ENCODE data around the gene CRABP1. TPM values are rescaled to one million over a fixed set of nuclear protein-coding genes. Genes with fewer than 3 reads are reported as not detected.

The CRABP1 gene
- total and polyA plus RNA-seq, 4 donors = not detected

DNA sequence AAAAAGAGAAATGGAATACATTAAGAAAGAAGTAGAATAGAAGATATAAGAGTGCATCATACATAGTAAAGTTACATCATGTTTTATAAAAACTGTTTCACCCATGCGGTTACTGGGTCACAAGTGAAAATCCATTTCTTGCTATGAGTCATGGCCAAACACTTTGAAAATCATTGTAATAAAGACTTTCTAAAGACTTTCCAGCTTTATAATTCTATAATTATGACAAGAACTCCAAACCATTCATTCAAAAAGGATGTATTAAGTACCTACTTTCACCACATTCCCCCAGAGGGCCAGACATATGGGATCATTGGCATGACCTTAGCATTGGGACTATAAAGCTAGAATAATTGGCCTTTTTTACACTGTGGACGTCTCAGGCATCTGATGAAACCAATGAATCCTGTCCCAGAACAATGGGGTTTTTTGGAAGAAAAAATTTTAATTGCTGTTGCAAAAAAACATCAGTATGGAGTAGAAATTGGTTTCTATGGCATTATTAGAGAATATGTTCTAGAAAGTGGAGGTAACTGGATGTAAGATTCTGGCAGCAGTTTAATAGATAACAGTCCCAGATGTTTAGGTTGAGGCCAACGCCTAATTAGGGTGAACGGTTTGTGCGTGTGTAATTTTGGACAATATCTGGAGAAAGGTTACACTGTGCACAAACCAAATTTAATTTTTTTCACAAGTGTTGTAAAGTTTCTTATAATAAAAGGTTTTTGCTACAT lies 37.4 kb upstream of the CRABP1 start:
- Histone ChIP-seq H3K9ac (ENCODE audit: low read depth in 1 of 2, low read length in 2 of 2) (no peak overlapping the region), H3K9me3 (ENCODE audit: control insufficient read depth in 4 of 4, low read length in 3 of 4) (no peaks in the 10 kb centered on the region), H3K27me3 (ENCODE audit: control insufficient read depth in 4 of 4, insufficient read depth in 4 of 4, low read length in 3 of 4) (peaks cover 0 to 4% (median 0%) of the 10 kb centered on the region in 4 donors), H3K4me3 (ENCODE audit: low read depth in 1 of 3, low read length in 3 of 3) (no peak overlapping the region), H3K4me1 (ENCODE audit: control insufficient read depth in 4 of 4, insufficient read depth in 4 of 4, low read length in 3 of 4) (peaks cover 2 to 14% (median 10%) of the 10 kb centered on the region in 4 donors), H3K27ac (ENCODE audit: low read depth in 1 of 2, low read length in 2 of 2) (no peak overlapping the region), H3K36me3 (ENCODE audit: control insufficient read depth in 4 of 4, insufficient read depth in 3 of 4, low read depth in 1 of 4, low read length in 3 of 4) (no peaks in the 10 kb centered on the region)
- DNase-seq (ENCODE audit: low spot score) = no peak
- TF ChIP-seq REST (IDR thresholded peaks at IDR 0.05) (no peak), RAD21 (IDR thresholded peaks at IDR 0.05) (no peak), CTCF (IDR thresholded peaks at IDR 0.05; ENCODE audit: low read depth, low read length, missing input control) (no peak), NR2F2 (IDR thresholded peaks at IDR 0.05) (no peak), GABPA (IDR thresholded peaks at IDR 0.05 in 1 of 2, conservative IDR thresholded peaks at IDR 0.05 in 1 of 2) (no peak), RXRA (IDR thresholded peaks at IDR 0.05) (no peak), TAF1 (conservative IDR thresholded peaks at IDR 0.05) (no peak), ATF3 (IDR thresholded peaks at IDR 0.05) (no peak), JUND (IDR thresholded peaks at IDR 0.05) (no peak), FOXA2 (IDR thresholded peaks at IDR 0.05) (no peak), MAX (IDR thresholded peaks at IDR 0.05) (no peak)
- WGBS = 75% methylated on average over 5 of the region's 5 CpGs

DNA sequence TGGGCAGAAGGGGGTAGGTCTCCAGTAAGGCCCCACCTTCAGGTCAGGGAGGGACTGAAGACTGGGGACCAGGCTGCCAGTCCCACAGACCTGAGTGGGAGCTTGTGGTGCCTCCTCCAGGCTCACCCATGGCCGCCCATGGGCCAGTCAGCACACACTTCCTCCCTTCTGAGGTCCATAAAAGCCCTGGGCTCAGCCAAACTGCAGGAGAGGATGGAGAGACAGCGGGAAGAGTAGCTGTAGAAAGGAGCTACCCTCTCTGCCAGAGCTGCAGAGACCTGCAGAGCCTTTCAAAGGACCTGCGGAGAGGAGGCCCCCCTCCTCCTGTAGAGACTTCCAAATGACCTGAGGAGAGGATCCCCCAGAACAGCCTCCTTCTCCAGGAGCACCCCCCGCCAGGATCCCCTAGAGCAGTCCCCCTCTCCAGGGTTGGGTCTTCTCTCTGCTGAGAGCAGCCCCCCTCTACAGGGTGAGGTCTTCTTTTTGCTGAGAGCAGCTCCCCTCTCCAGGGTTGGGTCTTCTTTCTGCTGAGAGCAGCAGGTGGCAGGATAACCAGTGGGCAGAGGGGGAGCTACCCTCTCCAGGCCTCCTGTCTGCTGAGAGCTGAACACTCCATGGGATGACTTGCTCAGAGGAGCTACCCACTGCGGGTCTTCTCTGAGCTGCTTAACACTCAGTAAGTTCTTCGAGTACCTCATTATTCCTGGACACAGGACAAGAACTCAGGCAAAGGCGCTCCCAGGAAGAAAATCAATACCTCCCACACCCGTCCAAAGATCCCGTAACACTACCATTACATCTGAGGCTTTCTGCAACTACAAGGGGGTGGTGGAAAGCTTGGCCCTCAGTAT lies 35.7 kb upstream of the CRABP1 start:
- Histone ChIP-seq H3K36me3 (ENCODE audit: control insufficient read depth in 4 of 4, insufficient read depth in 3 of 4, low read depth in 1 of 4, low read length in 3 of 4) (no peaks in the 10 kb centered on the region), H3K9ac (ENCODE audit: low read depth in 1 of 2, low read length in 2 of 2) (no peak overlapping the region), H3K4me3 (ENCODE audit: low read depth in 1 of 3, low read length in 3 of 3) (no peak overlapping the region), H3K9me3 (ENCODE audit: control insufficient read depth in 4 of 4, low read length in 3 of 4) (no peaks in the 10 kb centered on the region), H3K4me1 (ENCODE audit: control insufficient read depth in 4 of 4, insufficient read depth in 4 of 4, low read length in 3 of 4) (peaks cover 0 to 4% (median 1%) of the 10 kb centered on the region in 4 donors), H3K27ac (ENCODE audit: low read depth in 1 of 2, low read length in 2 of 2) (no peak overlapping the region), H3K27me3 (ENCODE audit: control insufficient read depth in 4 of 4, insufficient read depth in 4 of 4, low read length in 3 of 4) (peaks cover 0 to 4% (median 0%) of the 10 kb centered on the region in 4 donors)
- no peak for DNase-seq (ENCODE audit: low spot score)
- WGBS = 67% methylated on average over 9 of the region's 9 CpGs
- TF ChIP-seq TAF1 (conservative IDR thresholded peaks at IDR 0.05) (no peak), MAX (IDR thresholded peaks at IDR 0.05) (no peak), REST (IDR thresholded peaks at IDR 0.05) (no peak), FOXA1 (IDR thresholded peaks at IDR 0.05) (no peak), ATF3 (IDR thresholded peaks at IDR 0.05) (no peak), JUND (IDR thresholded peaks at IDR 0.05) (no peak), EGR1 (IDR thresholded peaks at IDR 0.05; ENCODE audit: low read depth in 2 of 2) (no peak), RXRA (IDR thresholded peaks at IDR 0.05) (no peak), GABPA (IDR thresholded peaks at IDR 0.05 in 1 of 2, conservative IDR thresholded peaks at IDR 0.05 in 1 of 2) (no peak), YY1 (IDR thresholded peaks at IDR 0.05) (no peak), NR2F2 (IDR thresholded peaks at IDR 0.05) (no peak), SP1 (IDR thresholded peaks at IDR 0.05) (no peak)
- TF ChIP-seq, protein P1, sequence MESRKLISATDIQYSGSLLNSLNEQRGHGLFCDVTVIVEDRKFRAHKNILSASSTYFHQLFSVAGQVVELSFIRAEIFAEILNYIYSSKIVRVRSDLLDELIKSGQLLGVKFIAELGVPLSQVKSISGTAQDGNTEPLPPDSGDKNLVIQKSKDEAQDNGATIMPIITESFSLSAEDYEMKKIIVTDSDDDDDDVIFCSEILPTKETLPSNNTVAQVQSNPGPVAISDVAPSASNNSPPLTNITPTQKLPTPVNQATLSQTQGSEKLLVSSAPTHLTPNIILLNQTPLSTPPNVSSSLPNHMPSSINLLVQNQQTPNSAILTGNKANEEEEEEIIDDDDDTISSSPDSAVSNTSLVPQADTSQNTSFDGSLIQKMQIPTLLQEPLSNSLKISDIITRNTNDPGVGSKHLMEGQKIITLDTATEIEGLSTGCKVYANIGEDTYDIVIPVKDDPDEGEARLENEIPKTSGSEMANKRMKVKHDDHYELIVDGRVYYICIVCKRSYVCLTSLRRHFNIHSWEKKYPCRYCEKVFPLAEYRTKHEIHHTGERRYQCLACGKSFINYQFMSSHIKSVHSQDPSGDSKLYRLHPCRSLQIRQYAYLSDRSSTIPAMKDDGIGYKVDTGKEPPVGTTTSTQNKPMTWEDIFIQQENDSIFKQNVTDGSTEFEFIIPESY (IDR thresholded peaks at IDR 0.05) = no peak
